NAMALWA (cell line): Measurements from ENCODE around the gene LGR4.
"Not testable (repeated sequence)": the region's sequence is repeated elsewhere in the genome, so short reads cannot be mapped to it uniquely, and the experiment has no call there.

Experiments
- DNase-seq: peaks from one replicate; pipeline ENCODE4 v3.0.0-alpha.2; 2015; ENCODE audit warnings: low spot score

Gene LGR4

DNA sequence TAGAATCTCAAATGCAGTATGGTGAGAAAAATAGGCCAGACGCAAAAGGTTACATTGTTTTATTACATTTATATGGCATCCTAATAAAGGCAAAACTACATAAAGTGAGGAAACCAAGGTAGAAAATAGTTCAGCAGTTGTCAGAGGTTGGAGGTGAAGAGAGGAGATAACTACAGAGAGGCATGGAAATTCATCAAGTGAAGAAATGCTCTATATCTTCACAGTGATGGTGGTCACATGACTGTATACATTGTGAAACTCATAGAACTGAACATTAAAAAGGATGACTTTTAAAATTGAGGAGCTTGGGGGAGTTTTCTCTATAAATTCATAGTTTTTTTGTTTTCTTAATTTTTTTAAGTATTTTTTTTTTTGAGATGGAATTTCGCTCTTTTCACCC is 14.4 kb downstream of the LGR4 start:
- DNase-seq: no peak

DNA sequence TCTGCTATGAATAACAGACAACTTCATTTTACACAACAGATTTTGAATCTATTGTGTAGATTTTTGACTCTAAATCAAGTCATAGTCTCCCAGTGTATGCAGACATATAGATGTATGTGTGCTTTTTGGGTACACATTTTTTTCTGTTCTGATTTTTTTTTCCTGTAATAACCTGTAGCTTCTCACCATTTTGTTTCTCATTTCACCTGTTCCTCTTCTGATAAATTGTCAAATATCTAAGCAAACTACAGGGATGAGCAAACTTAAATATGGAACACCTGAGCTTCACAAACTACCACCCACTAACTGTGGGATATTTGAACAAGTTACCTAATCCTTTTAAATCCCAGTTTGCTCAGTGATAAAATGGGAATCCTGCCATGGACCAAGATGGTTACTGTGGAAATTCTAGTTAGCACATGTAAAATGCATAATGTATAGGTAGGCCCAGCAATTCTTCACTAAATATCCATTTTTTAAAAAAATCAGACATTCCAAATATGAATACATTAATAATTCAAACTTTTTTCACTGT is 15.7 kb downstream of the LGR4 start:
- DNase-seq: no peak

DNA sequence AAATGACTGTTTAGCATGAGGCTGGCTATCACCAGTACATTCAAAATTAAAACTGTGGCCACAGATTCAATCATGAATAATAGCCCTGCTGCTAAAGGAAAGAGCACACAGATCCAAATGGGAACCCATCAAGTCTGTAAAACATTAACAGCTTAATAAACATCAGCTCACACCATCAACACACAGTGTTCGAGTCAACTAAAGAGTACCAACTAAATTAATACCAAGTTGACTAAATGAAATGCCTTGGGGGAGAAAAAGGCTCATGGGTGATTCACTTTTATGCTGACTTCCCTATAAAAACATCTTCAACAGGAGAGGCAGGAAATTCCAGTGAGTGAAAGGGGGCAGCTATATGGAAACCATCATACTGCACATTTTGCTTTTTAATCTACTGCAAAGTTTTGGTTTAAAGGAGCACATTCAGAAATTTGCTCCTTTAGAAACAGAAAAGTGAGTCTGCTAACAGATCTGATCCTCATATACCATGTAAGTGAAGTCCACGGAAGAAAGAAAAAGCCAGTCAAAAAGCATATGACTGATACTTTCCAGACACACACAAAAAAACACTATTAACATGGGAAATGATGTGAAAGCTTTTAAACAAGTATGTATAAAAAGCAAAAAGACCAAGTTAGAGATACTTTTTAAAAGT is 16.3 kb downstream of the LGR4 start:
- DNase-seq: no peak

DNA sequence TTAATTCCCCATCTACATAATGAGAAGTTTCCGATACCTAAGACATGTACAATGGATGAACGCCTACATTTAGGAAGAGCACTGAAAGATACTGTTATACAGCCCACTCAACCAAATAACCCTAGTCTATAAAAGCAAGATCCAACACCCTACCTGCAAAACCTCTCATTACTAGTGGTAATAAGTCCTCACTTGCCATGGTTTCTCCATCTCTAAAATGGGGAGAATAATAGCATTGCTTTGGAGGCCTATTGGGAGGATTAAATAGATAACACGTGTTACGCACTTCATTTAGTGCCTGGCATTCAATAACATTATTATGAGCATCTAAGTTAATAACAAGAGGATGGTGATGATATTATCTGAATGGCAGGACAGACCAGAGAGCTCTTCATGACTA is 16.9 kb downstream of the LGR4 start:
- no peak for DNase-seq

DNA sequence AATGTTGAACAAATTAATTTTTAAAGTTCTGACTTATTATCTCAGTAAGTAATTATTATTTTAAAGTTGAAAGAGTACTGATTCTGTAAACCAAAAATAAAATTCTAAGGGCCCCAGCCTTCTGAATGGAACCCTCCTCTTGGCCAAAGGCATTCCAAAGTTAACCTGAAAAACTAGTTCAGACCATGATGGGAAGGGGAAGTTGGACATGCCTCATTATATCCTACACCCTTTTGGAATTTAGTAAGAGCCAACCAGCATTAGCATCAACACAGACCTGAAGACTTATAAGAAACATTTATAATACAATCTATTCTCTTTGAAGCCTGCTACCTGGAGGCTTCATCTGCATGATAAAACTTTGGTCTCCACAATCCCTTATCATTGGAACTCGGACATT is 18.9 kb downstream of the LGR4 start:
- DNase-seq: no peak

DNA sequence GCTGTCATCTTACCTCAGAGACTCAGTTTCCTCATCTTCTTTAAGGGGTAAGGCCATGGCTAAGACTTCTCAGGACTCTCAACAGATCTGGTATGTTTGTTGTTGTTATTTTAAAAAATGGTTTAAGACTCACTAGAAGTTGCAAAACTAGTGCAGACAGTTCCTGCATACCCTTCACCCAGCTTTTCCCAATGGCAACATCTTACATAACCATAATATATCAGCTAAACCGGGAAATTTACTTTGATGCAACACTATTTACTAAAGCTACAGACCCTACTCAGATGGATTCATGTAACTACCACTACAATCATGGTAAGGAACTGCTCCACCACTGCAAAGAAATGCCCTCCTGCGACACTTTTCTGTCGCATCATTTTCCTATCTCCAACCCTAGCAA is 20.4 kb downstream of the LGR4 start:
- DNase-seq: no peak

DNA sequence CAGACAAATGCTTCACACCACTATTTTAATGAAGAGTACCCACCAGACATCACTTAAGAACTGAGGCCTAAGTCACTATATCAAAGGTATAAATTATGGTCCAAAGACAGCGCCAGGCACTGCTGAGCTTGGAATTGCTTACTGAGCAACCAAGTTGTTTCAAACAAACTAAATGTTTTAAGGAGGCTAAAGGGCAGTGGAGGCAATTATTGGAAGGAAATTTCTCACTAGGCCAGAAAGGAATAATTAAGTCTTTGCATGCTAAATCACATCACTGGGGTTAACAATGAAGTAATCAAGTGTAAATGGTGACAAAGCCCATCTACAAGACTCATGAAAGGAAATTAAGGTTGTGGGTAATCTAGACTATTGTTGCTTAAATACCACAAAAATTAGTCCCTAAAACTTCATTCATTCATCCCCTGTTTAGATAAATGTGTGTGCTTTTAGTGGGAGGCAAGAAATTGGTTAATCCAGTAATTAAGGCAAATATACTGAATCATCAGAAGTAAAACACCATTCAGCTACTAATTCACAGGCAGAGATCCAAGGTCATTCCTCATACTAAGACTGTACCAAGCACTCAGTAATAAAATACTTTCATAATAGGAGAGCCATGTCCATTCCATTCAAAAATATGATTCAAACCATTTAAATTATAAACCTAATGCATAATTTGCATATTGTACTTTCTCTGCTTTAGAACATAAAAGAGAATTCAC is 21.2 kb downstream of the LGR4 start:
- no peak for DNase-seq

DNA sequence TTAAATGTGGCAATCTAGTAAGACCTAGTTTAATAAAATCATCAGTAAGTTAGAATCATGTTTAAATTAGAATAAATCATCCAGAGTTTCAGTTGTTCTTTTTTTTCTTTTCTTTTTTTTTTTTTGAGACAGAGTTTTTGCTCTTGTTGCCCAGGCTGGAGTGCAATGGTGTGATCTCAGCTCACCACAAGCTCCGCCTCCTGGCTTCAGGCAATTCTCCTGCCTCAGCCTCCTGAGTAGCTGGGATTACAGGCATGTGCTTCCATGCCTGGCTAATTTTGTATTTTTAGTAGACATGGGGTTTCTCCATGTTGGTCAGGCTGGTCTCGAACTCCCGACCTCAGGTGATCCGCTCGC is 24.4 kb downstream of the LGR4 start:
- not testable (repeated sequence) for DNase-seq

DNA sequence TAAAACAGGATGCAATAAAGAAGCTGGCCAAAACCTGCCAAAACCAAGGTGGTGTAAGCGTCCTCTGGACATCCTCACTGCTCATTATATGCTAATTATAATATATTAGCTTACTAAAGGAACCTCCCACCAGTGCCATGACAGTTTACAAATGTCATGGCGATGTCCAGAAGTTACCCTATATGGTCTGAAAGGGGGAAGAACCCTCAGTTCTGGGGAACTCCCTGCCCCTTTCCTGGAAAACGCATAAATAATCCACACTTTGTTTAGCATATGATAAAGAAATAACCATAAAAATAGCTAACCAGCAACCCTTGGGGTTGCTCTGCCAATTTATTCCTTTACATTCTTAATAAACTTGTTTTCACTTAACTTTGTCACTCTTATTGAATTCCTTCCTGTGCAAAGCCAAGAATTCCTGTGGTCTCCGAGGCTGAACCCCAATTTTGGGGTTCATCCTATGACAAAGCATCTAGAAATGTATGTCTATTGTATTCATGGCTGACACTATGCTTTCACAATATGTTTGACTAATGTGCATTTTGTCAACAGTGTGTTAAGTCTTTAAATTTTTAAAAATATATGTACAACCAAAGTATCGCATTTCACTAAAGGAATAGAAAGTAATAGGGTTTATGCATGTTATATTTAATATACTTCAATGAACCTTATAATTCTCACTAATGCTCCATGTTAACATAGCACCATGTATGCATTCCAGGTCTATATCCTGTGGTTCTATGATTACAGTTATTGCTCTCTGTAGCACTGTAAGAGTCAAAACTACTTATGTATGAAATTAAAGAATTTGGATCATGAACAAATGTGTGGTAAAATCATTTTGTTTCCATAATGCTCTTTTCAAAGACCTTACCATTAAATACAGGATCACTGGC is 25.1 kb downstream of the LGR4 start:
- no peak for DNase-seq

DNA sequence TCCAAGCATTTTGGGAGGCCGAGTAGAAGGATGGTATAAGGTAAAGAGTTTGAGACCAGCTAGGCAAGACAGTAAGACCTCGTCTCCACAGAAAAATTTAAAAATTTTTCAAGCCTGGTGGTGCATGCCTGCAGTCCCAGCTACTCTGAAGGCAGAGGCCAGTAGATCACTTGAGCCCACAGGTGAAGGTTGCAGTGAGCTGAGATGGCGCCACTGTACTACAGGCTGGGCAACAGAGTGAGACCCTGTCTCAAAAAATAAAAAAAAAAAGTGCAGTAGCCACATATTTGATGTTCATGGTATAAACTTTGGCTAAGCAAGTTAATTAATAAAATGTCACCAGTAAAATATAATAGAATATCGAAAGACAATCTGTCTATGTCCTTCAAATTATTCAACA is 27.0 kb downstream of the LGR4 start:
- no peak for DNase-seq

DNA sequence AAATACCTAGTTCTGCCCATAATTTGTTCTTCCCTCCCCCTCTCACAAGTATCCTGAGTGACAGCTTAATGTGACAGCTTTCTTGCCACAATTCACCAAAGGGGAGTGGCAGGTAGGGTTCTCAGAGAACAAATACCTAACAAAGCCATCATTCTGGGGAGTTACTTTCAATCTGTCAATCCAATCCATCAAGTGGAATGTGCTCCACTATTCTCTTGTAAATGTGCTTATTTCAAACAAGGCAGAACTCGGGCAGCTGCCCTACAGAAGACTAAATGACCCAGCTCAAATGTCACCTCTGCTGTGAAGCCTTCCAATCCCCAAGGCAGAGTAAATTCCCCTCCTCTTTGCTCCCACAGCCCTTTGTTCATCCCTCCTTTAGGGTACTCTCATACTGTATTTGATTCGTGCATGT is 27.8 kb downstream of the LGR4 start:
- DNase-seq: no peak

DNA sequence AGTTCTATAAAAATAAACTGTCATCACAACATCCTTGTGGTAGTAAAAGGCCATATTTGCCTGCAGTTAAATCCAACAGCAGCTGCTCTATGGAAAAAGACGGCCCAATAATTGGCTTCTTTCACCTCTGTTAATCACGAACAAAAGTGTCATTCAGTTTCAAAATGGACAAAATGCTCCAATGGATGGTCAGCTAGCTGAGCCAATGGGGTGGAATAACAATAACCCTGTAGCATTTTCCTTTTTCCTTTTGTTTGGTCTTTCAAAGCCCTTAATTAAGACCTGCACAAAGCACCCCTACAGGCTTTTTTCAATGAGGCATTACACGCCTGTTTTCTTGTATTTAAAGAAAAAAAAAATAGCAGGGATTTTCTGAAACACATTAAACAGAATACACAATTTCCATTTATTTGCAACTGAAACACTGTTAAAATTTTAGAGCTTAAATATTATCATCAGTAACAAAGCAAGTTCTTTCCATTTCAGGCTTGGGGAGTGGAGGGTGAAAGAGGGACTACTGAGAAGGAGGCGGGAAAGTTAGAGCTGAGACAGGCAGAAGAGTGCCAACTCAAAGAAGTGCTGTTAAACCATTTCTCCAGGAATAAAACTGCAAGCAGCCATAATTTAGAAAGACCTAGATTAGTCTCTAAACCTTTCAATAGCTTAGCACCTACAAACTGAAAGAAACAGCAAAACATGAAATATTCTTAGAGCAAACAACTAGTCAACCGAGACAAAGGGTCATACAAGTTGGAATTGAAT is 28.7 kb downstream of the LGR4 start:
- no peak for DNase-seq

DNA sequence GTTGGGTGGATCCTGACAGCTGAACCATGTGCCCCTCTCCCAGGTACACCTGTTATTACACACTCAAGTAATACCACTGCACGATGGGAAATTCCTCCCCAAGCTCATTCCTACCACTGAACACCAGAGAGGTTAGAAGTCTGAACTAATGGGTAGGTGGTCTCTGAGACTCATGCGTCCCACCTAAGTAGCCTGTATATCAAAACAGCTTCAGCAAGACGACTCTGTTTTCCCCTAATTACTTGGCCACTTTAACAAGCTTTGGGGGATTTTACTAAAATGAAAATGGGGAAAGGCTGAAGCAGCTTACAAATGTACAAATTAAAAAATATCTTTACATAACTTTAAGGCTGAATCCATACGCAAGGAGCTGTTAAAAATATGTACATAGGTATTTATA is 29.4 kb downstream of the LGR4 start:
- DNase-seq: no peak

DNA sequence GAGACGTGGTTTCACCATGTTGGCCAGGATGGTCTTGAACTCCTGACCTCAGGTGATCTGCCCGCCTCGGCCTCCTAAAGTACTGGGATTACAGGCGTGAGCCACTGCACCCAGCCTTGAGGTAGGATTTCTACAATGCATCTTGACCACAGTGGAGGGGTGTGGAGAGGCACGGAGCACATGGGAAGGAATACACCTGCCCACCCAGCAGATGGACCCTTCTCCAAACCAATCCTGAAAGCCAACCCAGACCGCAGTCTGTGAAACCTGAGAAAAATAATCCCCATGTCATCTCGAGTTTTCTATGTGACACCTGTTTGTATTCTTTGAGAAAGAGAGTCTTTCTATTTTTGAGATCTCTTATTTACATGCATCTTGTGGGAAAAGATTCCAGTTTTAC is 32.5 kb downstream of the LGR4 start:
- DNase-seq: no peak

DNA sequence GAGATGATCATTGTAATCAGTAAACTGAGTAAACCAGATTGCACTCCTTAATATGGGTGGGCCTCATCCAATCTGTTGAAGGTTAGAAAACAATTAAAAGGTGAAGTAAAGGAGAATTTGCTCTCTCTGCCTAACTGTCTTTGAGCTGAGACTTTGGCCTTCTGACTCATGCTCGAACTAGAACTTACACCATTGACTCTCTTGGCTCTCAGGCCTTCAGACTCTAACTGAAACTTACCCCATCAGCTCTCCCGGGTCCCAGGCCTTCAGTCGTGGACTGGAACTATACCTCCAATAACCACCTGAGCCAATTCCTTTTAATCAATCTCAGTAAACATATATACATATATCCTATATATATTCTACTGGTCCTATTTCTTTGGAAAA is 34.0 kb downstream of the LGR4 start:
- no peak for DNase-seq

DNA sequence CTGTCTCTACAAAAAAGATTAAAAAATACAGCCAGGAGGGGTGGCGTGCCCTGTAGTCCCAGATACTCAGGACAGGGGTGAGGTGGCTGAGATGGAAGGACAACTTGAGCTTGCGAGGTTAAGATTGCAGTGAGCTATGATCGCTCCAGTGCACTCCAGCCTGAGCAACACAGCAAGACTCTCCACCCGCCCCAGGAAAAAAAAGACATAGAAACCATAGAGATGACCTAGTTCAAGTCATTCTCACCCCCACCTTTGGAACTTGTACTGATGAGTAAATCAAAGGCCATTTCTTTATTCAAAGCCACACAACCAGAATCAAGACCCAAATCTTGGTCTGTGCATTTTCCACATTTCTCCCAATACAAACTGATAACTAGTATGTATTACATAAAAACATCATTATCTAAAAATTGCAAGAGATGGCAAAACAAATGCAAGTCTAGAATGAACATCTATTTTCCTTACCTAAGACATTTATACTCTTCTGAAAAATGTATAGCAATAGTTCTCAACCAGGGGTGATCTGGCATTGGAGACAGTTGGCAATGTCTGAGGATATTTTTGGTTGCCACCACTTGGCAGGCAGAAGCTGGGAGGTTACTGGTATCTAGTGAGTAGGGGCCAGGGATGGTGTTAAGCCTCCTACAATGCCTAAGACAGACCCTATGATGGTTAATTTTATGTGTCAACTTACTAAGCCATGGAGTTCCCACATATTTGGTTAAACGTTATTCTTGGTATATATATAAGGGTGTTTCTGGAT is 34.6 kb downstream of the LGR4 start:
- no peak for DNase-seq

DNA sequence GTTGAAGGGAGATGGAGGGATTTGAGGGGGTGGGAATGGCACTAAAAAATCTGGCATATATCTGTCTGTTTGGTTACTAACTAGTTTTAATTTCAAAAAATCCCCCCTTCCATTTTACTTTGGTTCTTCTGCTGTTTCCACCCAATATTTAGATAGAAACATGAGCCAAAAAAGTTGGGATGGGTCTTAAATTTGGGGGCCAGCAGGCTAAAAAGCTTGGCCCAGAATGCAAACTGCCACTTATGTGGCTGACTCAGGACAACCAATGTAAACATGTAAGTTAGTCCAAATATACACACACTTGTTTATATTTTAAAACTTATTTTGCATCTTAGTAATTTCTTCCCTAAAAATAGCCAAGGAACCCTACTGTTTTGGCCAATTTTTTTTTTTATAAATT is 35.7 kb downstream of the LGR4 start:
- DNase-seq: no peak

DNA sequence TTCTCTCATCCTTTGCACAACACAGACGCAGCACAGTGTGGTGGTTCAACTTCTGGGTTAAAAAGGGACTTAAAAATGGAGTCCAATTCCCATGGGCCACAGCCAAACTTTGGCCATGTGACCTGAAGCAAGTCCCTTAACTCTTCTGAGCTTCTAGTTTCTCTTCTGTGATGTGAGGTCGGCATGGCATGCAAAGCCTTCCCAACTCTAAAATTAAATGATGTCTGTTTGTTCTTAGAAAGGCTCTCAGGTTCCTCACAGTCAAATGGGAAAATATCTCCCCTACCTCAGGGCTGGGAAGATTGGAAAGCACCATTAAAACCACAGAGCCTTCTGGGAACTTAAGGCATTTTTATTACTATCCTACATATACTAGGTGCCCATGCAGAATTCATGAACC is 38.8 kb downstream of the LGR4 start:
- DNase-seq: no peak

DNA sequence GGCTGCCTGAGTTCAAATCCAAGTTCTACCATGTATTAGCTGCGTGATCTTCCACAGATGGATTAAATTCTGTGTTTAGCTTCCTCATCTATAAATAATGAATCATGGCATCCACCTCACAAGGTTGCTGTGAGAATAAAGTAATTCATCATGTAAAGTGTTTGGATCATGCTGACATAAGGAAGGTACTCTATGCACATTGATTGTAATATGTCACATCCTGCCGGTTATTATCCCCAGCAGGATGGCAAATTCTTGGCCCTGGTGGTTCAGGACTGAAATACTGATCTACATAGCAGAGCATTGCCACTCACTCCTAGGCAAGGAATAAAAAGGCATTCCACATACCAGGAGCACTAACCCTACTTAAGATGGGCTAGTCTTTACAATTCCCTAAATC is 40.8 kb downstream of the LGR4 start:
- no peak for DNase-seq

DNA sequence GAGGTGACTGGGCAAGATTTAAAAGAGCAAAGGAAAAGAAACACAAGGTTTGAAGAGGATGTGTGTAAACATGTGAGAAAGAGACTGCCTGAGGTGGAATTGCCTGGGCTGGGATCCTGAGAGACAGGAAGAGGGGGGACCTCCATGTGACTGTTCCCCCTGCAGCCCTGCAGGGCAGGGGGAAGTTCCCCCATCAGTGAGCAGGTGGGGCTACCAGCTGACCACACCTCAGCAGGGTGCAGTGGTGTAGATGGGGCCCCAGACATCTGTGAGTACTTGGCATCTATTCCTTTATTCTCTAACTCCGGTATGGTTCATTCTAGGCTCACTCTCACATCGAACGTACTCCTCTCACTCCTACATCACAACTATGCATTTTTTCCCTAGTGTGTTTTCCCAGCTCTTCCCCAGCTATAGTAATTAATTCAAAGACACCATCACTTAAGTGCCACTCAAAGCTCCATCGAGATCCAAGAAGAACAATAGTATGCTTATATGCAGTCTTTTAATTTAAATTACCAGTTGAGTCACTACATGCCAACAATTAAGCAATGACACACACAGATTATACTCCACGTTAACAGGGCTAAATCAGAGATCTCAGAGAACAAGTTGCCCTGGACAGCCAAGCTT is 42.7 kb downstream of the LGR4 start:
- no peak for DNase-seq
